GM23248 (cell line): ENCODE data around the gene GALNT2. TPM values are rescaled to one million over a fixed set of nuclear protein-coding genes. Genes with fewer than 3 reads are reported as not detected.
A peak's percentile ranks its signal among the peaks of the same experiment; 100 is the strongest.

ENCODE experiments used
- DNase-seq: peaks from one replicate; pipeline ENCODE4 v3.0.0-alpha.2; 2015
- H2AFZ ChIP-seq: fragments of 200-600 bp; sonication (generic); 2 replicates; pipeline ENCODE4 v1.6.1; 2016; ENCODE audit warnings: antibody characterized with exemption
- H3F3A ChIP-seq: fragments of 200-600 bp; sonication (generic); 2 replicates; pipeline ENCODE4 v1.6.1; 2016; ENCODE audit warnings: mild to moderate bottlenecking, antibody characterized with exemption, mixed run types; ENCODE audit not compliant: insufficient read depth
- H3K27ac ChIP-seq: fragments of 200-600 bp; sonication (generic); 2 replicates; pipeline ENCODE4 v1.5.1; 2016; ENCODE audit warnings: mild to moderate bottlenecking
- H3K27me3 ChIP-seq: fragments of 200-600 bp; sonication (generic); replicated peaks from 2 replicates; pipeline ENCODE4 v1.6.1; 2016; ENCODE audit warnings: mild to moderate bottlenecking; ENCODE audit not compliant: insufficient read depth
- H3K36me3 ChIP-seq: fragments of 200-600 bp; sonication (generic); 2 replicates; pipeline ENCODE4 v1.6.1; 2016; ENCODE audit warnings: low read depth, mild to moderate bottlenecking
- H3K4me1 ChIP-seq: fragments of 200-600 bp; sonication (generic); 2 replicates; pipeline ENCODE4 v1.6.1; 2016; ENCODE audit warnings: mild to moderate bottlenecking; ENCODE audit not compliant: insufficient read depth
- H3K4me2 ChIP-seq: fragments of 200-600 bp; sonication (generic); one replicate; pipeline ENCODE4 v1.6.1; 2016; ENCODE audit warnings: mild to moderate bottlenecking; ENCODE audit not compliant: unreplicated experiment
- H3K4me3 ChIP-seq: fragments of 200-600 bp; sonication (generic); 2 replicates; pipeline ENCODE4 v1.5.1; 2016; ENCODE audit warnings: mild to moderate bottlenecking
- H3K79me2 ChIP-seq: fragments of 200-600 bp; sonication (generic); 2 replicates; pipeline ENCODE4 v1.6.1; 2016; ENCODE audit warnings: mild to moderate bottlenecking; ENCODE audit not compliant: insufficient read depth
- H3K9ac ChIP-seq: fragments of 200-600 bp; sonication (generic); 2 replicates; pipeline ENCODE4 v1.6.1; 2016; ENCODE audit warnings: mild to moderate bottlenecking
- H3K9me2 ChIP-seq: fragments of 200-600 bp; sonication (generic); 2 replicates; pipeline ENCODE4 v1.6.1; 2016; ENCODE audit warnings: mixed run types, mild to moderate bottlenecking, moderate library complexity; ENCODE audit not compliant: insufficient read depth
- H3K9me3 ChIP-seq: fragments of 200-600 bp; sonication (generic); one replicate; pipeline ENCODE4 v1.6.1; 2017; ENCODE audit warnings: low read depth
- H4K20me1 ChIP-seq: fragments of 200-600 bp; sonication (generic); 2 replicates; pipeline ENCODE4 v1.6.0; 2016; ENCODE audit not compliant: insufficient read depth
- EZH2 ChIP-seq: fragments of 200-600 bp; sonication (generic); IDR thresholded peaks from 2 replicates; pipeline ENCODE4 v1.6.1; 2018; ENCODE audit warnings: antibody characterized with exemption, mild to moderate bottlenecking; ENCODE audit not compliant: insufficient read depth, poor library complexity, severe bottlenecking
- EZH2phosphoT487 ChIP-seq: fragments of 200-600 bp; sonication (generic); IDR thresholded peaks from 2 replicates; pipeline ENCODE4 v1.6.1; 2018; ENCODE audit warnings: antibody characterized with exemption, moderate library complexity, mild to moderate bottlenecking, low read depth; ENCODE audit not compliant: insufficient read depth
- WGBS, 2 experiments: methylation state at CpG; one replicate each; pipeline ENCODE4 v1.1.6; 2015 to 2017; ENCODE audit warnings: low lambda C conversion rate in 2 of 2, low coverage in 1 of 2; ENCODE audit errors: missing lambda C conversion rate in 2 of 2; 5-methylcytosine and 5-hydroxymethylcytosine counted together
- in situ Hi-C: fragments of 300-500 bp; cut with MboI; formaldehyde crosslinking; loops from 2 replicates; pipeline ENCODE4 v1.15.0; 2020
- polyA plus RNA-seq: library from polyadenylated mRNA; unstranded; fragments of >200 nt; fragmentation: Nextera tagmentation; extraction: Ambion mirVana; gene quantifications from 2 replicates; pipeline ENCODE4 v1.2.1, GENCODE V29; 2016
- total RNA-seq: library from RNA; depleted of rRNA; stranded (reverse); fragments of >200 nt; shearing (Covaris generic); gene quantifications from 2 replicates; pipeline ENCODE4 v1.2.3, GENCODE V29; 2014

Gene GALNT2
- total and polyA plus RNA-seq, 2 experiments from 2014 or later, result 111 to 124 TPM

DNA sequence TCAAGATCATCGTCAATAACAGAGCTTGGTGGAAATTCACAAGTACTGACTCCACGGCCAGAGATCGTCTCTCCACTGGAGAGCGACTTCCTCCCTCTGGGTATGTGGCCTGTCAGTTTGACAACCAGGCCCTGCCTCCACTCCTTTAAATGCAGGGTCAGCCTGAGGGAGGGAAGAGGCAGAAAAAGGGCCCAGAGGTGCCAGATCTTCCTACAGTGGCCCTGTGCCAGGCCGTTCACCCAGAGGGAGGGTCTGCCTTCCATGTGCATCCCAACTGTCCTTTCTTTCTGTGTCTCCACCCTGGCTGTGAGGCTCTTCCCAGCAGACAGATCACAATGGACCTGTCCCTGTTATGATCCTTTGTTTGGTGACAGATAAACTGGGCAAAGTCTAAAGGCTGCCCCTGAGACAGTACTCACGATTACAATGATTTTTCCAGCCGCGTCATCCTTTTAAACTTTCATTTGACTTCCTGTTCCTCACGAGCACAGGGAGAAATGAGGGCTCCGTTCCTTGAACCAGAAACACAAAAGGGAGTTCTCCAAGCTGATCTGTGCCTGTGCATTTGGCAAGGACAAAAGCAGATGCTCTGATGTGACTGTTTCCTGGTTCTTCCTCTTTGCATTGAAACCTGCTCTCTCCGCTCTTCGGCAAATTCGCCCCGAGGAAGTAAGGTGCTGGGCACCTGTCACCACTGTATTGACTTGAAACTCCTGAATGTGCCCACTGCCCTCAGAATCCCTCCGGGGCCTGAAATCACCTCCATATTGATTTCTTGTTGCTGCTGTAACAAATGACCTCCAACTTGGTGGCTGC is 232.4 kb downstream of the GALNT2 start:
- in situ Hi-C loops, result loop anchor here (25.0 kb wide), 1 partner anchor 637 kb away; no protein-coding TSS in a partner anchor
- H3K9me3 ChIP-seq, result no peaks in the 10 kb centered on the region
- TF ChIP-seq EZH2, result no peak
- no peak for TF ChIP-seq EZH2phosphoT487
- H3K36me3 ChIP-seq, result no peaks in the 10 kb centered on the region
- 48 to 53% methylated on average over 15 of the region's 15 CpGs for WGBS, 2 experiments
- H3K4me1 ChIP-seq, result peaks cover 9% of the 10 kb centered on the region
- no peak overlapping the region for H3K4me2 ChIP-seq
- no peaks in the 10 kb centered on the region for H3K79me2 ChIP-seq
- DNase-seq, result peak; percentile 15
- no peak overlapping the region for H3K9ac ChIP-seq
- no peaks in the 10 kb centered on the region for H4K20me1 ChIP-seq
- no peak overlapping the region for H2AFZ ChIP-seq
- H3F3A ChIP-seq, result peaks cover 10% of the 10 kb centered on the region; the same call in 1 of the 2 replicates
- no peak overlapping the region for H3K4me3 ChIP-seq
- H3K27me3 ChIP-seq, result peaks cover 17% of the 10 kb centered on the region; the same call in 1 of the 2 replicates
- no peak overlapping the region for H3K27ac ChIP-seq
- no peaks in the 10 kb centered on the region for H3K9me2 ChIP-seq

DNA sequence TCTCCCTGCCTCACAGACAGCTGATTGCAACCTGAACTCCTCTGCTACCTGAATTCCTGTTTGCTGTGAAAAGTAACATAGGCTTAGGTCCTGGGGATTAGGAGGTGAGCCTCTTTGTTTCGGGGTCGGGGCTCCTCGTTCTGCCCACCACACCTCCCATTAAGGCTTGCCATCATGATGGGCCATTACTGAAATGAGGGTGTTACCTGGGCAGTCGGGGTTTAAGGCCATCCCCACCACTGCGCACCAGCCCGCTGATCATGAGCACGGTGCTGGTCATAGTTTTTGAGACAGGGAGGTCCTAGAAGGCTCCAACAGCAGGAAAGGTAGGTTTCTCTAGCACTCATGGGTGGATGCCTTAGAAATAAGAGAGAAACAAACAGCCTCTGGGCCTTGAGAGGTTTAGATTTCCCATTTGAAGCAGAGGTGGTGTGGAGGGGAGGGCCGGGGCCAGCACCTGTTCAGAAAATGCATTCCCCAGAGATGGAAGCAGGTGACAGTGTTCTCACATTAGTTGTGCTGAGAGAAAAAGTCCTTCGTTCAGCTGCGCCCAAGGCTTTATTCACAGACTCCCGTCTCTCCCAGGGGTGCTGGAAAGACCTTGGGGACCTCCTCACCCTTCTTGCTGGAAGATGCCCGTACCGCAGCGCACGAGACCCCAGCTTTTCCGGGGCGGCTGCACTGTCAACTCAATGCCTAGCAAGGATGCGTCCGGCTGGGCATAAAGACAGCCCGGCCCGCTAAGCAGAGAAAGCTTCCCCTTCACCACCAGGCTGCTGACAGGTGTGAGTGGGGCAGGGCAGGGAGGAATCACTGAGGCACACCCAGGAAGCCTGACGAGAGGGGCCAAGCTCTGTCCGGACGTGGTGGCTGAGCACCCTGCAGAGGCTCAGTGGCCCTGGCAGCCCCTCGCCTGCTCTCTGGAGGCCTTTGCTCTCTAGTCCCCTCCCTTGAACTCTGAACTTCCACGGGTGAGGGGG is 233.6 kb downstream of the GALNT2 start:
- no peak overlapping the region for H3K4me2 ChIP-seq
- H4K20me1 ChIP-seq, result no peaks in the 10 kb centered on the region
- H3K79me2 ChIP-seq, result no peaks in the 10 kb centered on the region
- H3K9ac ChIP-seq, result no peak overlapping the region
- no peak for DNase-seq
- no peaks in the 10 kb centered on the region for H3K36me3 ChIP-seq
- WGBS, 2 experiments, result 84 to 85% methylated on average over 26 of the region's 26 CpGs
- no peak overlapping the region for H3K4me3 ChIP-seq
- H3K27ac ChIP-seq, result no peak overlapping the region
- H3K9me3 ChIP-seq, result no peaks in the 10 kb centered on the region
- H3K4me1 ChIP-seq, result peaks cover 9% of the 10 kb centered on the region
- in situ Hi-C loops, result loop anchor here (25.0 kb wide), 1 partner anchor 638 kb away; no protein-coding TSS in a partner anchor
- peaks cover 12% of the 10 kb centered on the region; the same call in 1 of the 2 replicates for H3F3A ChIP-seq
- TF ChIP-seq EZH2phosphoT487 (no peak), EZH2 (no peak)
- peaks cover 6% of the 10 kb centered on the region; the same call in 1 of the 2 replicates for H3K27me3 ChIP-seq
- H2AFZ ChIP-seq, result no peak overlapping the region
- no peaks in the 10 kb centered on the region for H3K9me2 ChIP-seq

DNA sequence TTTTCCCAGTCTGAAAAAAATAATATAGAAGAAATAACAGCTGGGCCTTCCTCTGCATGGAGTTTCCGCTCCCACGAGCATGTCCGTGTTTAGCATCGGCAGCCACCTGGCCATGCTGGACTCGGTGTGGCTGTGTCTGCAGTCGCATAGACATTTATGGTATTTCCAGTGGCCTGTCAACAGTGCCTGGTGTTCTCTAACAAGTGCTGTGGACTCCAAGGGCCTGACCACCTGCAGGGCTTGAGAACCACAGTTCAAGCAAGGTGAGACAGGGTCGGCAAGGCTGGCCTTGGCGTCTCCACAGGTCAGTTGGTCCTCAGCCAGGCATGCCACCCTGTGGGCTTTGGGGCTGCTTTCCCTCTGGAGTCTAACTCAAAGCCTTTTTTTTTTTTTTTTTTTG is 234.3 kb downstream of the GALNT2 start:
- H3K27ac ChIP-seq, result no peak overlapping the region
- no peak overlapping the region for H3K4me3 ChIP-seq
- H3K9me2 ChIP-seq, result no peaks in the 10 kb centered on the region
- DNase-seq, result no peak
- peaks cover 12% of the 10 kb centered on the region; the same call in 1 of the 2 replicates for H3F3A ChIP-seq
- TF ChIP-seq EZH2, result no peak
- TF ChIP-seq EZH2phosphoT487, result no peak
- H3K4me1 ChIP-seq, result peaks cover 9% of the 10 kb centered on the region
- H3K9ac ChIP-seq, result no peak overlapping the region
- no peaks in the 10 kb centered on the region for H4K20me1 ChIP-seq
- in situ Hi-C loops, result loop anchor here (25.0 kb wide), 1 partner anchor 639 kb away; no protein-coding TSS in a partner anchor
- no peak overlapping the region for H3K4me2 ChIP-seq
- WGBS, 2 experiments, result 84 to 86% methylated on average over 8 of the region's 8 CpGs
- H3K79me2 ChIP-seq, result no peaks in the 10 kb centered on the region
- no peaks in the 10 kb centered on the region for H3K36me3 ChIP-seq
- H2AFZ ChIP-seq, result no peak overlapping the region
- no peaks in the 10 kb centered on the region for H3K27me3 ChIP-seq
- H3K9me3 ChIP-seq, result no peaks in the 10 kb centered on the region

DNA sequence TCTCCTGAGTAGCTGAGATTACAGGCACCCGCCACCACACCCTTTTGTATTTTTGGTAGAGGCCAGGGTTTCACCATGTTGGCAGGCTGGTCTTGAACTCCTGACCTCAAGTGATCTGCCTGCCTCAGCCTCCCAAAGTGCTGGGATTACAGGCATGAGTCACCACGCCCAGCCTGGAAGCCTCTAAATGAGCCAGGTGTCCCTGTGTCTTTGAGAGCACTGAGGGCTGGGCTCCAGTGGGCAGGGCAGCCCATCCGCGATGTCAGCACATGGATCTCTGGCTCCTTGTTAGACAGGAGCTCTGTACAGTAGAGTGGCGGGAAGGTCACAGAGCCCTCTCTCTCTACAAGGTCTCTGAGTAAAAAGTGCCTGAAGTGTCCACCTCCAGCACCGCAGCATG is 234.8 kb downstream of the GALNT2 start:
- Histone ChIP-seq H3K36me3 (no peaks in the 10 kb centered on the region), H3K9me3 (no peaks in the 10 kb centered on the region), H2AFZ (no peak overlapping the region), H3K4me1 (peaks cover 9% of the 10 kb centered on the region), H3K4me2 (no peak overlapping the region), H4K20me1 (no peaks in the 10 kb centered on the region), H3F3A (peaks cover 12% of the 10 kb centered on the region; the same call in 1 of the 2 replicates), H3K27ac (no peak overlapping the region), H3K4me3 (no peak overlapping the region), H3K9me2 (no peaks in the 10 kb centered on the region), H3K27me3 (no peaks in the 10 kb centered on the region), H3K79me2 (no peaks in the 10 kb centered on the region), H3K9ac (no peak overlapping the region)
- 84 to 85% methylated on average over 6 of the region's 6 CpGs for WGBS, 2 experiments
- in situ Hi-C loops, result loop anchor here (25.0 kb wide), 1 partner anchor 640 kb away; no protein-coding TSS in a partner anchor
- TF ChIP-seq EZH2 (no peak), EZH2phosphoT487 (no peak)
- no peak for DNase-seq
